Measurements from ENCODE around the gene MEGF9.

Gene MEGF9

DNA sequence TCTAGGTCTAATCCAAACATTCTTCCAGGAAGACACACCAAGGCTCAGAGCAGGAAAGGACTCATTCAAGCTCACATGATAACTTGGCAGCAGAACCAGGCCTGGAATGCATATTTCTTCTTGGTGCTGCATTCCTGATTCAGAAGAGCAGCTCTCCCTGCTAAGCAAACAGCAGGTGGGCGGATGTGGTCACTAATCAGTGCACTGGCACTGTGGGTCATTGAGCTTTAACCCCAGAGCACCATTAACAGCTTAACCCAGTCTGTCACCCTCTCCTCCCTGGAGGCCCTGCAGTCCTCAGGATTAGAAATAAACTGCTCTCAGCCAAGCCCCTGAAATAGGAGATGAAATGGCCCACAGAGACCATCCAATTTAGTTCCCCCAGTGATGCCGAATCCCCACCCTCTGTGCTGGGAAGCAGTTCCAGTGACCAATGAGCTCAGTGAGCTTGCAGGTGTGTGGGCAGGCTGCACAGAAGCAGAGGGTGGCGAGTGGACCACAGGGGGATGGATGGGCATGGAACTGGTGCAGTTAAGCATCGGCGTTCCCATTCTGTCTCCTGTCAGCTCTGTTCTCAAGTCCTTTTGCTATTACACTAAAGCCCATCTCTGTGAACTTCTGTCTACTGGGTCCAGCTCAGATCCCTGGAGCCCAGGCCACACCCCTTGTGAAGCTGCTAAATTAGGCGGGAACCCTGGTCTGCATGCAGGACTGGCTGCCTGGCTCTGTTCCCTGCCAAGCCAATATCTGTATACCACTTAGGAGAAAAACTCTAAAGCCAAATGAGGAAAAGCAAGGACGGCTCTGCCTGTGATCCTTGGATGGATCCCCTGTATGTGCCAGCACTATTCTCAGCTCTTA lies 16.6 kb upstream of the MEGF9 start:
- DNase-seq, result no peak

GRCh38 chr9:120729791-120730241 lies 15.5 kb upstream of the MEGF9 start:
- no peak for DNase-seq

DNA sequence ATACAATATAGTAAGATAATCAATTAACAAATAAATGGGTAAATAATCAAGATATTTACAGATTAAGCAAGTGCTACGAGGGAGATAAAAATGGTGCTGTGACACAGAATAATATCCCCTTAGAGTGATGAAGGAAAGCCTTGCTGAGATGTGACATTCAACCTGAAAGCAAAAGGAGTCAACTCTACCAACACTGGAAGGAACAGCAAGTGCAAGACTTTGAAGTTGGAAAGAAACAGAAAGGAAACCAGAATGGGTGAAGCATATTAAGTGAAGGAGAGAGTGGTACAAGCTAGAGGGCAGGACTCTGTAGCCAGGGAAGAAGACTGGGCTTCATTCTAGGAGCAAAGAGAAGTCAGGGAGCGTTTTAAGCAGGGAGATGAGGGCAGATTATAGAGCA lies 12.2 kb upstream of the MEGF9 start:
- no peak for DNase-seq

GRCh38 chr9:120725907-120726306 lies 11.6 kb upstream of the MEGF9 start:
- DNase-seq, result no peak

- no peak for DNase-seq
These were observed 10.6 kb upstream of the MEGF9 start for GRCh38 chr9:120724757-120725400.

- no peak for DNase-seq
These were observed 9.3 kb upstream of the MEGF9 start for GRCh38 chr9:120723565-120723964.

DNA sequence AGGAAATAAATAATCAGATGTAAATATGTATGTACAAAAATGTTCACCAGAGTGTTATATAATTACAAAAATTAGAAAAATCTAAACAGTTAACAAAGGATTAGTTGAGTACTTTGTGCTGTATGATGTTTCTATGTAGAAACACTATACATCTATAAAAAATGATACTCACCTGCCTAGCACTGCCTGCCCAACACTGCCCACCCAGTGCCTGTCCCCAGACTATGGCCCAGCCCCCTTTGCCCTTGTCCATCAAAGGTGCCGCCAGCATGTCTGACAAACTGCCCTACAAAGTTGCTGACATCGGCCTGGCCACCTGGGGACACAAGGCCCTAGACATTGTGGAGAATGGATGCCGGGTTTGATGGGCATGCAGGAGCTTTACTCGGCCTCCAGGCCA lies 6.1 kb upstream of the MEGF9 start:
- DNase-seq, result no peak

DNA sequence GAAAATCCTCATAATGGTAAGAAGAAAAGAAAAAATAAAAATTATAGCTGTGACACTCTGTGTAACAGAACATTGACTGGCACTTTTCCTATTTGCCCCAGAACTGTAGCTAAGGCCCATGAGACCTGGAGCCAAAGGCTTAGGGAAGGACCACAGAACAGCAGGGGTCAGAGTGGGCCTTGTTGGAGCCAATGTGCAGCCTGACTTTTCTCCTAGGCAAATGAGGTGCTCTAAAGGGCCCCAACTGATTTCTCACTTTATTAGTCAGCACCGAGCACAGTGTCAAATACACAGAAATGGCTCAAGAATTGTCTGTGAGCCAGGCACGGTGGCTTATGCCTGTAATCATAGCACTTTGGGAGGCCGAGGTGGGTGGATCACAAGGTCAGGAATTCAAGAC lies 4.0 kb upstream of the MEGF9 start:
- no peak for DNase-seq

GRCh38 chr9:120717176-120717575 lies 2.9 kb upstream of the MEGF9 start:
- DNase-seq, result no peak

GRCh38 chr9:120716483-120716882 lies 2.2 kb upstream of the MEGF9 start:
- DNase-seq, result no peak

DNA sequence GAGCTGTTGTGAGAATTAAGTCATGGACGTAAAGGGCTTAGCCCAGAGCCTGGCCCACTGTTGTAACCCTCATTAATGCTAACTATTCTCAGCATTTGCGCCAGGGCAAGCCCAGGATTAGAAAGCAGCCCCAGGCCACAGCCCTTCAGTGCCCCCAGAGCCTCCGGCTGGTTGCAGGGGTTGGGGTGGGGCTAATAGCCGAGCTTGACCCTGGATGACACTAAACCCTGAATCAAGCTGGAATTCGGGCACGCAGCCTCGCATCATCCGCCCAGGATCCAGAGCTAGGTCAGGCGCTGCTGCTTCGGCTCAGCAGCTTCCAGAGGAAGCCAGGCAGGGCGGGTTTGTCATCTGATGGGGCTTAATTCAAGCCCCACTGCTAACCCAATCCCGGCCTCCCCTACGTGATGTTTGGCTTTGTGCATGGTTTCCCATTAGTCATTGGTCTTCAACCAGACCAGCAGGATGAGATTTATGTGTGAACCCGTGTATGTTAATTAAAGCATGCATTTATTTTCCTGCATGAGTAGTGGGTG lies 1.2 kb upstream of the MEGF9 start:
- DNase-seq, result peak; percentile 14

GRCh38 chr9:120714846-120715388 lies 647 bp upstream of the MEGF9 start:
- DNase-seq, result no peak

DNA sequence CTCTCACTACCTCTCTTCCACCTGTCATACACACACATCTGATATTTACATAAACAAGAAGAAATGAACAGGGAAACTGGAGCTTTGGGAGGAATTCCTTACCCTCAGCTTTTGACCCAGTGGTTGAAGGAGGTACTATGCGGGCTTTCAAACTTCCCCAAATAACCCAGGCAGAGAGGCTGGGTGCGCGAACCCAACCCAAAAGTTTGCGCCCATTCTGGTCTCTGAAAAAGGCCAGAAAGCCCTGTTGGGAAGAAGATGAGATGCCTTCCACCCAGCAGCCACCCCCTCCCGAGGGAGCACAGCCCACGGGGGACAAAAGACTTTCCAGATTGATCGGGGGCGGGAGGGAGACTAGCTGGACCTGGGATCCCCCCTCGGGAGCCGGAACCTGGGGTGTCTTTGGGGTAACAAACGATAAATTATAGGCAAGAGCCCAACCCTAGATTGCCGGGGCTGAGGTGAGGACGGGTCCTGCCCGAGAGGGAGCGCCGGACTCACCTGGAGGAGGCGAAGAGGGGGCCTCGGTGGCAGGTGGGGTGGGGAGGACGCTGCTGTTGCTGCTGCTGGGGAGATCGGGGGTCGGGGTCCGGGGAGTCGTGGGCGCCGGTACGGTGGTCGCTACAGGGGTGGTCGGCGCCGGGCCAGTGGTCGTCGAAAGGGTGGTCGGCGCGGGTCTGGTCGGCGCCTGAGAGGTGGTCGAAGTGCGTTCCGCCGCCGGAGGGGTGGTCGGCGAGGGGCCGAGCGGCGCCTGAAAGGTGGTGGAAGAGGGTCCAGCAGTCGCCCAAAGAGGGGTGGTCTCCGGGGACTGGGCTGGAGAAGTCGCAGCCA lies 798 bp downstream of the MEGF9 start:
- DNase-seq, result no peak

GRCh38 chr9:120712539-120713031 lies 1.7 kb downstream of the MEGF9 start:
- DNase-seq, result no peak

DNA sequence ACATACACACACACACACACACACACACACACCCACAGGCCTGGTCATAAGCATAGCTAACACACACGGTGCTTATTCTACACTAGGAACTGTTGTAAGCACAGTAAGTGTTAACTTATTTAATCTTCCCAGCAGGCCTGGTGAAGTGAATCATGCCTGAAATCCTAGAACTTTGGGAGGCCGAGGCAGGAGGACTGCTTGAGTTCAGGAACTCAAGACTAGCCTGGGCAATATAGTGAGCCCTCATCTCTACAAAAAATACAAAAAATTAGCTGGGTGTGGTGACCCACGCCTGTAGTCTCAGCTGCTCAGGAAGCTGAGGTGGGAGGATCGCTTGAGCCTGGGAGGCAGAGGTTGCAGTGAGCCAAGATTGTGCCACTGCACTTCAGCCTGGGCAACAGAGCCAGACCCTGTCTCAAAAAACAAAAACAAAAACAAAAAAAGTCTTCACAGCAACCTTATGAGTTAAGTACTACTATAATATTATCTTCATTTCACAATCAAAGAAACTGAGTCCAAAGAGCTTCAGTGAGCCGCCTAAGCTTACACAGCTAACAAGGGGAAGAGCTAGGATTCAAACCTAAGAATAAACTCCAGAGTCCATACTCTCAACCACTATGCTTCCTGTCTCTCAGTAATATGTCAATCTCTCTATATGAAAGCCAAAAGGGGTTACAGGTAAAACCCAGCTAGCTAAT lies 2.3 kb downstream of the MEGF9 start:
- no peak for DNase-seq

DNA sequence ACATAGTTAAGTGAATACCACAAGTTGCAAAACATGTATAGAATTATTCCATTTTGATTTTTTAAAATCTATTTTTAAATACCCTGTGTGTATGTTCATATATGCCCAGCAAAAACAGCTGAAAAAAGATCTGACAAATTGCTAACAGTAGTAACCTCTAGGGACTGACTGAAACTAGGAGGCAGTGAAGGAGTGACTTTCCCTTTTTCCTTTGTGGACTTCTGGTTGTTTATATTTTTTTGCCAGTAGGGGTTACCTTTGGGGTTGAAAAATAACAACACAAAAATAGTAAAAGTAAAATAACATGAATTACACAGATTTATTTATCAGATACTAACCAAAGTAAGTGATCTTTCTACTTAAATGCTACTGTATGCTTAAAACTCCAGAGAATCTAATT lies 2.9 kb downstream of the MEGF9 start:
- DNase-seq, result no peak

- DNase-seq, result no peak
These were observed 3.9 kb downstream of the MEGF9 start for GRCh38 chr9:120710110-120710981.

DNA sequence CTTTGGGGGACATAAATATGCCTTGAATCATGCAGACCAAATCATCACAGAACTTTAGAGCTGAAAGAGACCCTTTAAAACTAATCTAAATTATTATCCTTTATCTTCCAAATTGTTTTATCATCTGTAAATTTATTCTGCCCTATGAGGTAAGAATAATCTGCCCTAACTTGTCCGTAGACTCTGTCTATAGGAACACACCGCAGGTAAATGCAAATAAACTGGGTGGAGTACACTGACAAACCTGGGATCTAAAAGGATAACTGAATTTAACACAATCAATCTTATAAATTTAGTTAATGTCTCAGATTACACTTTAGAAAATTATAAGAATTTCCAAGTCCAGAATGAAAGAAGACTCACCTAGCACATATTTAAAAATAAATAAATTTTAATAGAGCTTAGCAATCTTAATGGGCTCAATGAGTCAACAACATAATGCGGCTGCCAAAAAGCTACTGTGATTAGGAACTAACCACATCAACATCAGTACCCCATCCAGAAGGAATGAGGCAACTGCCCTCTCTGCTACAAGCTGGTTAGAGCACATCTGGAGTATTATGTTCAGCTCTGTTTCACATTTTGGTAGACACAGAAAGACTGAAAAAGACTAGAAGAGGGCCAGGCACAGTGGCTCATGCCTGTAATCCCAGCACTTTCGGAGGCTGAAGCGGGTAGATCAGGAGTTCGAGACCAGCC lies 5.6 kb downstream of the MEGF9 start:
- DNase-seq, result no peak

- DNase-seq, result no peak
These were observed 7.1 kb downstream of the MEGF9 start for GRCh38 chr9:120707170-120707569.

DNA sequence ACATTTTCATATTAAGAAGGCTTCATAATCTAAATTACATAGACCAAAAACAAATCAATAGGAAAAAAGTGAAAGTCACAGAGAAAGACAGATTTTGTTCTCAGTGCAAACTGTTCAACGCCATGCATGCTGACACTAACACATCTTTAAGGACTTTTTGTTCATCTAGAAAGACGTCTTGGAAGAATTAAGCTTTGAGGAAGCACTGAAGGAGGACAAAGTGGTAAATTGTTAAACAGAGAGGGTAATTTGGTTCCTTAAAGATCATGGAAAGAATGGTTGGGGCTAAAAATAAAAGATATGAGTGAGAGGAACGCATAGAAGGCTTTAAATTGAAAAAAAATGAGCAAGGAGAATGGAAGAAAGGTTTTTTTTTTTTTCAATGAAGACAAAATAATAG lies 9.1 kb downstream of the MEGF9 start:
- DNase-seq, result no peak

Data from NCI-H1436 treated with DMSO at 0.1 percent for 48 hours (cell line).